Measurements from ENCODE around the gene SYCE3.
"Not testable (repeated sequence)": the region's sequence is repeated elsewhere in the genome, so short reads cannot be mapped to it uniquely, and the experiment has no call there.

The SYCE3 gene, protein sequence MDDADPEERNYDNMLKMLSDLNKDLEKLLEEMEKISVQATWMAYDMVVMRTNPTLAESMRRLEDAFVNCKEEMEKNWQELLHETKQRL

DNA sequence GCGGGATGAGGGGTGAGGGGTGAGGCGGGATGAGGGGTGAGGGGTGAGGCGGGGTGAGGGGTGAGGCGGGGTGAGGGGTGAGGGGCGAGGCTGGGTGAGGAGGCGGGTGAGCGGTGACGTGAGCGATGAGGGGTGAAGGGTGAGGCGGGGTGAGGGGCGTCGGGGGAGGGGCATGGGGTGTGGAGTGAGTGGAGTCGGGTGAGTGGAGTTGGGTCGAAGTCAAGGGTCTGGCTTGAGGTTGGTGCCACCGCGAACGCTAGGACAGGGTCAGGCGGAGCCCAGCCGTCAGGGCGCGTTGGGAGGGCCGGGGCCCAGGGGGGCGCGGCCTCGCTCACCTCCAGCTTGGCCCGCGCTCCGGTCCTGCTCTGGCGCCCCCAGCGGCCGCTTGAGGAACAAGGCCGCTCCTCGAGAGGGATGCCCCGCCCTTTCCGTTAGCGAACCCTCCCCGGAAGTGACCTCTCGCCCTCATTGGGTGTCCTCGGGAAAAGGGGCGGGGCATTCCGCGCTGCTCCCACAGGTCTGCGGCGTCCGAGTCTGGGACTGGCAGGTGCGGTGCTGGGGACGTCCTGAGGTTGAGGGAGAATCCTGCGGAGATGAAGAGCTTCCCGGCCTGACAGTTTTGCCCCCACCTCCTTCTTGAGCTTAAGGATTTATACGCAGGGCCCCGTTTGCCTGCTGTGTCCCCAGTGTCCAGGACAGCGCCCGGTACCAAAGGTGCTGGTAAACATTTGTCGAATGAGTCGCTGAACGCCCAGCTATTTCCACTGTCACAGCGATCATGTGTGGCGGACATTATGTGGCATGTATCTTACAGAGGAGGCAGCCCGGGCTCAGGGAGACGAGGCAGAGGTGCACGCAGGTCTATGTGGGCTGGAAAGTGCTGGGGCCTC, at the start of gene SYCE3:
SYCE3 (minus strand) TSS at position 397 of the 890 bp plus-strand sequence. CDS start 6,514 bp downstream, outside the sequence.
- Histone ChIP-seq H3K27ac (ENCODE audit: low read depth in 2 of 2, low read length in 2 of 2) (peak within 1 kb of the TSS; percentile 89 to 95), H3K4me3 (ENCODE audit: low read length in 2 of 2) (peak within 1 kb of the TSS; percentile 73 to 93), H3K9ac (ENCODE audit: low read depth in 1 of 2, low read length in 2 of 2) (peak within 1 kb of the TSS; percentile 84 to 93), H3K9me3 (ENCODE audit: control insufficient read depth in 2 of 2, low read length in 2 of 2) (no peaks in the 10 kb centered on the region), H3K36me3 (ENCODE audit: control insufficient read depth in 2 of 2, insufficient read depth in 2 of 2, low read length in 2 of 2) (no peaks in the 10 kb centered on the region), H3K27me3 (ENCODE audit: control insufficient read depth in 2 of 2, insufficient read depth in 2 of 2, low read length in 2 of 2) (no peaks in the 10 kb centered on the region), H3K4me1 (ENCODE audit: control insufficient read depth in 2 of 2, insufficient read depth in 2 of 2, low read length in 2 of 2) (peaks cover 8 to 15% of the 10 kb centered on the region in 2 donors)

- H3K4me3 ChIP-seq (ENCODE audit: low read length in 2 of 2) = no peak overlapping the region
Measured at GRCh38 chr22:50612168-50612527, 49.4 kb upstream of the SYCE3 start.

DNA sequence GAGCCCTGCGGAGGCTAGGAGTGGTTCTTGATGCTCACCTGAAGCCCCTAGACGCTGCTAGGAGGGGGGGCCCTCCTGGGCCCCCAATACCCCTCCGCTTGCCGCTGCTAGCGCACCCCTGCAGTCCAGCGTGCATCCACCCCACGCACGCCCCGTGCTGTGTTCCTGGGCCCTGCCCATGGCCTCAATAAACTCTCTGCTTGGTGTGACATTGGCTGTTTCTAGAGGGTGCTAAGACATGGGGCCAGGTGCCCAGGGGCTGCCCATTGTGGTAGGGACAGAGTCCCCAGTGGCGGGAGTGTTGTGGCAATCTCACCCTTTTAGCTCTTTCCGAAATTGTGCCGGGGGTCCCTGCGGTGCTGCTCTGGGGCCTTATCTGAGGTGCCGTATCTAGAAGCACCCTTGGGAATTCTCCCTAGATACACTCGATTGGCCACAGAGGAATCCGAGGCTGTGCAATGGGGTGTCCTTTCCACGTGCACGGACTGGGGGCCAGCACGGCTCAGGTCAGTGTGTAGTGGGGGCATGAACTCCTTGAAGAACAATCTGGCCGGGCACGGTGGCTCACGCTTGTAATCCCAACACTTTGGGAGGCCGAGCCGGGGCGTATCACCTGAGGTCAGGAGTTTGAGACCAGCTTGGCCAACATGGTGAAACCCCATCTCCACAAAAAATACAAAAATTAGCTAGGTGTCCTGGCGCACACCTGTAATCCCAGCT, 48.8 kb upstream of the SYCE3 start:
- peaks cover 9 to 12% of the 10 kb centered on the region in 2 donors for H3K4me1 ChIP-seq (ENCODE audit: control insufficient read depth in 2 of 2, insufficient read depth in 2 of 2, low read length in 2 of 2)
- H3K36me3 ChIP-seq (ENCODE audit: control insufficient read depth in 2 of 2, insufficient read depth in 2 of 2, low read length in 2 of 2) = no peaks in the 10 kb centered on the region
- H3K27me3 ChIP-seq (ENCODE audit: control insufficient read depth in 2 of 2, insufficient read depth in 2 of 2, low read length in 2 of 2) = peaks cover 0 to 5% of the 10 kb centered on the region in 2 donors
- no peak overlapping the region for H3K27ac ChIP-seq (ENCODE audit: low read depth in 2 of 2, low read length in 2 of 2)
- no peaks in the 10 kb centered on the region for H3K9me3 ChIP-seq (ENCODE audit: control insufficient read depth in 2 of 2, low read length in 2 of 2)
- no peak overlapping the region for H3K4me3 ChIP-seq (ENCODE audit: low read length in 2 of 2)
- H3K9ac ChIP-seq (ENCODE audit: low read depth in 1 of 2, low read length in 2 of 2) = no peak overlapping the region

More at GRCh38 chr22:50612168-50612527, 49.4 kb upstream of the SYCE3 start:
- Histone ChIP-seq H3K27ac (ENCODE audit: low read depth in 2 of 2, low read length in 2 of 2) (no peak overlapping the region), H3K9ac (ENCODE audit: low read depth in 1 of 2, low read length in 2 of 2) (peak overlapping the region in 1 of 2 donors; percentile 26), H3K9me3 (ENCODE audit: control insufficient read depth in 2 of 2, low read length in 2 of 2) (no peaks in the 10 kb centered on the region), H3K4me1 (ENCODE audit: control insufficient read depth in 2 of 2, insufficient read depth in 2 of 2, low read length in 2 of 2) (peaks cover 9 to 12% of the 10 kb centered on the region in 2 donors), H3K27me3 (ENCODE audit: control insufficient read depth in 2 of 2, insufficient read depth in 2 of 2, low read length in 2 of 2) (peaks cover 0 to 5% of the 10 kb centered on the region in 2 donors), H3K36me3 (ENCODE audit: control insufficient read depth in 2 of 2, insufficient read depth in 2 of 2, low read length in 2 of 2) (no peaks in the 10 kb centered on the region)

GRCh38 chr22:50610581-50610980, 47.9 kb upstream of the SYCE3 start:
- Histone ChIP-seq H3K4me3 (ENCODE audit: low read length in 2 of 2) (no peak overlapping the region), H3K9me3 (ENCODE audit: control insufficient read depth in 2 of 2, low read length in 2 of 2) (no peaks in the 10 kb centered on the region), H3K27me3 (ENCODE audit: control insufficient read depth in 2 of 2, insufficient read depth in 2 of 2, low read length in 2 of 2) (peaks cover 0 to 5% of the 10 kb centered on the region in 2 donors), H3K4me1 (ENCODE audit: control insufficient read depth in 2 of 2, insufficient read depth in 2 of 2, low read length in 2 of 2) (peaks cover 9 to 12% of the 10 kb centered on the region in 2 donors), H3K36me3 (ENCODE audit: control insufficient read depth in 2 of 2, insufficient read depth in 2 of 2, low read length in 2 of 2) (no peaks in the 10 kb centered on the region), H3K9ac (ENCODE audit: low read depth in 1 of 2, low read length in 2 of 2) (no peak overlapping the region), H3K27ac (ENCODE audit: low read depth in 2 of 2, low read length in 2 of 2) (no peak overlapping the region)

DNA sequence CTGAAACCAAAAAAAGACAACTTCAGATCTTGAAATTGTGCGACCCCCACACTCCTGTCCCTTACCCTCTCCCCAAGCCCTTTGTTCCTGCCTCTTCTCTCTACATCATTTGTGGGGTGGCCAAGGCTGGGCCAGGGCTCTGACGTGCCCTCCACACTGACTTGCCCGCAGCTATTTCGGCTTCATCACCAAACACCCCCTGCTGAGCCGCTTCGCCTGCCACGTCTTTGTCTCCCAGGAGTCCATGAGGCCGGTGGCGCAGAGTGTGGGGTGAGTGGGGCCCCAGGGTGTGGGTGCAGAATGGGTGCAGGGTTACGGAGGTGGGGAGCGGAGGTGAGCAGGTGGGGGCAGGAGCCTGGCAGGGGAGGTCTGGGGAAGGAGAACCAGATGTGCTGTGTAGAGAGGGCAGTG, 47.3 kb upstream of the SYCE3 start:
- Histone ChIP-seq H3K9me3 (ENCODE audit: control insufficient read depth in 2 of 2, low read length in 2 of 2) (no peaks in the 10 kb centered on the region), H3K4me1 (ENCODE audit: control insufficient read depth in 2 of 2, insufficient read depth in 2 of 2, low read length in 2 of 2) (peaks cover 9 to 12% of the 10 kb centered on the region in 2 donors), H3K27me3 (ENCODE audit: control insufficient read depth in 2 of 2, insufficient read depth in 2 of 2, low read length in 2 of 2) (peaks cover 0 to 5% of the 10 kb centered on the region in 2 donors), H3K9ac (ENCODE audit: low read depth in 1 of 2, low read length in 2 of 2) (no peak overlapping the region), H3K36me3 (ENCODE audit: control insufficient read depth in 2 of 2, insufficient read depth in 2 of 2, low read length in 2 of 2) (no peaks in the 10 kb centered on the region), H3K27ac (ENCODE audit: low read depth in 2 of 2, low read length in 2 of 2) (no peak overlapping the region), H3K4me3 (ENCODE audit: low read length in 2 of 2) (no peak overlapping the region)

DNA sequence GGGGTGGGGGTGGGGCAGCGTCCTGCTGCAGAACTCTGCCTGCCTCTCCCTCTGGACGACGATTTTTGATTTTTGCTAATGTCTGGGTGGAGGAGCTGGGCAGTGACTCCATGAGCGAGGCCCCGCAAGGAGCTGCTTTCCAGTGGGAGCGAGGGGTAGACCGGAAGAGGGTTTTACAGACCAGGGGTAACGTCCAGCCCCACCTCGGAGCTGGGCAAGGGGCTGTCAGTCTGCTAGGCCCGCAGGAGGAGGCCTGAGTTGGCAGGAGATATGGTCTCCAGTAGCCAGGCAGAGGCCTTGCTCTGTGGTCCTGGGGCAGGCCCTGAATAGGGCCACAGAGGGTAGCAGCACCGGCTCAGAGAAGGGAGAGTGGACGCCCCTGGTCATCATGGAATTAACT, 46.9 kb upstream of the SYCE3 start:
- Histone ChIP-seq H3K36me3 (ENCODE audit: control insufficient read depth in 2 of 2, insufficient read depth in 2 of 2, low read length in 2 of 2) (no peaks in the 10 kb centered on the region), H3K4me1 (ENCODE audit: control insufficient read depth in 2 of 2, insufficient read depth in 2 of 2, low read length in 2 of 2) (peaks cover 9 to 12% of the 10 kb centered on the region in 2 donors), H3K27me3 (ENCODE audit: control insufficient read depth in 2 of 2, insufficient read depth in 2 of 2, low read length in 2 of 2) (peaks cover 0 to 5% of the 10 kb centered on the region in 2 donors), H3K27ac (ENCODE audit: low read depth in 2 of 2, low read length in 2 of 2) (no peak overlapping the region), H3K9me3 (ENCODE audit: control insufficient read depth in 2 of 2, low read length in 2 of 2) (no peaks in the 10 kb centered on the region), H3K9ac (ENCODE audit: low read depth in 1 of 2, low read length in 2 of 2) (no peak overlapping the region), H3K4me3 (ENCODE audit: low read length in 2 of 2) (no peak overlapping the region)

DNA sequence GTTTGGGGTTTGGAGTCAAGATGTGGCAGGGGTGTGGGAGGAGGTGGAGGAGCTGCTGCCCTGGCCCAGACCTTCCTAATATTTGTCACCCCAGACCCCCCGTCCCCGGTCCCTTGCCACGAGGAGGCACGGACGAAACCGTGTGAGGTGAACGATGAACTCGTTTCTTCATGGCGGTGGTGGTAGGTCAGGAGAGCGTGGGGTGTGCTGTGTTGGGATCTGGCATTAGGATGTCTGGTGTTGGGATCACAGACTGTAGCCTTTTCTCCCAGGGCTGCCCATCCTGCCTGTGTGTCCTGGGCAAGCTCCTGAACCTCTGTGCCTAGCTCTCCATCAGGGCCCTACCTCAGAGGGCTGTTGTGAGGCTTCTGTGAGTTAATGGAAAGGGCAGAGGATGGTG, 46.3 kb upstream of the SYCE3 start:
- H3K9me3 ChIP-seq (ENCODE audit: control insufficient read depth in 2 of 2, low read length in 2 of 2) = no peaks in the 10 kb centered on the region
- peaks cover 9 to 12% of the 10 kb centered on the region in 2 donors for H3K4me1 ChIP-seq (ENCODE audit: control insufficient read depth in 2 of 2, insufficient read depth in 2 of 2, low read length in 2 of 2)
- no peak overlapping the region for H3K27ac ChIP-seq (ENCODE audit: low read depth in 2 of 2, low read length in 2 of 2)
- no peak overlapping the region for H3K9ac ChIP-seq (ENCODE audit: low read depth in 1 of 2, low read length in 2 of 2)
- no peaks in the 10 kb centered on the region for H3K36me3 ChIP-seq (ENCODE audit: control insufficient read depth in 2 of 2, insufficient read depth in 2 of 2, low read length in 2 of 2)
- no peak overlapping the region for H3K4me3 ChIP-seq (ENCODE audit: low read length in 2 of 2)
- H3K27me3 ChIP-seq (ENCODE audit: control insufficient read depth in 2 of 2, insufficient read depth in 2 of 2, low read length in 2 of 2) = peaks cover 0 to 5% of the 10 kb centered on the region in 2 donors

DNA sequence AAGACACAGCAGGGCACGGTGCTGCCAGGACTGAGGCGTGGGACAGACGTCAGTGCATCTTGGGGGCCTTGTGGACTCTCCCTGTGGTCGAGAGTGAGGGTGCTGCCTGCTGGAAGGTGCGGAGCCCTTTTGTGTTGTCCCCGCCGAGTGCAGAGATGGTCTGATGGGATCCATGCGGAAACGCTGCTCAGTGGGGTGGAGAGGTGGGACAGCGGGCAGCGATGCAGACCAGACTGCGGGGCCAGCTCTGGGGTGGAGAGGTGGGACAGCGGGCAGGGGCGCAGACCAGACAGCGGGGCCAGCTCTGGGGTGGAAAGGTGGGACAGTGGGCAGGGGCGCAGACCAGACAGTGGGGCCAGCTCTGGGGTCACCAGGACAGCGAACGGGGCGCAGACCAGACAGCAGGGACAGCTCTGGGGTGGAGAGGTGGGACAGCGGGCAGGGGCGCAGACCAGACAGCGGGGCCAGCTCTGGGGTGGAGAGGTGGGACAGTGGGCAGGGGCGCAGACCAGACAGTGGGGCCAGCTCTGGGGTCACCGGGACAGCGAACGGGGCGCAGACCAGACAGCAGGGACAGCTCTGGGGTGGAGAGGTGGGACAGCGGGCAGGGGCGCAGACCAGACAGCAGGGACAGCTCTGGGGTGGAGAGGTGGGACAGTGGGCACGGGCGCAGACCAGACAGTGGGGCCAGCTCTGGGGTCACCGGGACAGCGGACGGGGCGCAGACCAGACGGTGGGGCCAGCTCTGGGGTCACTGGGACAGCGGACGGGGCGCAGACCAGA, 45.5 kb upstream of the SYCE3 start:
- H3K4me3 ChIP-seq (ENCODE audit: low read length in 2 of 2); H3K27ac ChIP-seq (ENCODE audit: low read depth in 2 of 2, low read length in 2 of 2); H3K36me3 ChIP-seq (ENCODE audit: control insufficient read depth in 2 of 2, insufficient read depth in 2 of 2, low read length in 2 of 2); H3K27me3 ChIP-seq (ENCODE audit: control insufficient read depth in 2 of 2, insufficient read depth in 2 of 2, low read length in 2 of 2); H3K4me1 ChIP-seq (ENCODE audit: control insufficient read depth in 2 of 2, insufficient read depth in 2 of 2, low read length in 2 of 2); H3K9ac ChIP-seq (ENCODE audit: low read depth in 1 of 2, low read length in 2 of 2); H3K9me3 ChIP-seq (ENCODE audit: control insufficient read depth in 2 of 2, low read length in 2 of 2): not testable (repeated sequence)

GRCh38 chr22:50607659-50608020, 44.9 kb upstream of the SYCE3 start:
- Histone ChIP-seq H3K4me3 (ENCODE audit: low read length in 2 of 2) (no peak overlapping the region), H3K9ac (ENCODE audit: low read depth in 1 of 2, low read length in 2 of 2) (no peak overlapping the region), H3K27me3 (ENCODE audit: control insufficient read depth in 2 of 2, insufficient read depth in 2 of 2, low read length in 2 of 2) (peaks cover 6 to 10% of the 10 kb centered on the region in 2 donors), H3K9me3 (ENCODE audit: control insufficient read depth in 2 of 2, low read length in 2 of 2) (no peaks in the 10 kb centered on the region), H3K27ac (ENCODE audit: low read depth in 2 of 2, low read length in 2 of 2) (no peak overlapping the region), H3K4me1 (ENCODE audit: control insufficient read depth in 2 of 2, insufficient read depth in 2 of 2, low read length in 2 of 2) (peaks cover 0 to 4% of the 10 kb centered on the region in 2 donors), H3K36me3 (ENCODE audit: control insufficient read depth in 2 of 2, insufficient read depth in 2 of 2, low read length in 2 of 2) (no peaks in the 10 kb centered on the region)

Measured in mucosa of rectum (tissue), 2 donors.